Measurements from ENCODE around the gene CFAP45. TPM values are rescaled to one million over a fixed set of nuclear protein-coding genes. Genes with fewer than 3 reads are reported as not detected.

The CFAP45 gene
- total RNA-seq, 4 donors from 2014 or later, result 2.5 TPM; not detected in 3

DNA sequence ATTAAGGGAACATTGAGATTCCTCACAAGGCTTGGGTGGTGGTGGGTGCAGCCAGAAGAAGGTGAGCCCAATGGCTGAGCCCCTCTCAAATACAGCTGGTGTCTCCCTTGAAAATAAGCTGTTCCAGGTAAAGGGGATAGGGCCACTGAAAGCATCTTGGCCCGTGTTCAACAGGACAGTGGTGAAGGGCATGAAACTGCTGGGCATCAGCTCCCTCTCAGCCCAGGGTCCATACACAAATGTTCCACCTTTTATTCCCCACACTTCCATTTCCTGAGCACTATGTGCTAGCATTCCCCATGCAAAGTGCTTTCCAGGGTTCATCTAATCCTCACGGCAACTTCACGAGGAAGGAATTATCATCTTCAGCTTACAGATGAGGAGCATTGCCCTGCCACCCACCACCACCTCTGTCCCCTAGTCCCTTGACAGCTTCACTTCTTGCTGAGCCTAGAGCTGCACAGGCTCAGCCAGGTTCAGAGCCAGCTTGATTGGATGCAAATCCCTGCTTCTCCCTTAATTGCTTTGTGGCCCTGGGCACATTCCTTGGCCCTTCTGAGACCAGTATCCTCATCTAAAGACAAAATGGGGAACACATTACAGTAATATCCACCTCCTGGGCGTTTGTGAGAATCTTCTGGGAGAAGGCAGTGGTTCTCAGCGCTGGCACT is 15.7 kb upstream of the CFAP45 start:
- H3K4me3 ChIP-seq, result no peak overlapping the region
- no peaks in the 10 kb centered on the region for H3K27me3 ChIP-seq
- no peaks in the 10 kb centered on the region for H3K9me3 ChIP-seq
- TF ChIP-seq, protein P1, sequence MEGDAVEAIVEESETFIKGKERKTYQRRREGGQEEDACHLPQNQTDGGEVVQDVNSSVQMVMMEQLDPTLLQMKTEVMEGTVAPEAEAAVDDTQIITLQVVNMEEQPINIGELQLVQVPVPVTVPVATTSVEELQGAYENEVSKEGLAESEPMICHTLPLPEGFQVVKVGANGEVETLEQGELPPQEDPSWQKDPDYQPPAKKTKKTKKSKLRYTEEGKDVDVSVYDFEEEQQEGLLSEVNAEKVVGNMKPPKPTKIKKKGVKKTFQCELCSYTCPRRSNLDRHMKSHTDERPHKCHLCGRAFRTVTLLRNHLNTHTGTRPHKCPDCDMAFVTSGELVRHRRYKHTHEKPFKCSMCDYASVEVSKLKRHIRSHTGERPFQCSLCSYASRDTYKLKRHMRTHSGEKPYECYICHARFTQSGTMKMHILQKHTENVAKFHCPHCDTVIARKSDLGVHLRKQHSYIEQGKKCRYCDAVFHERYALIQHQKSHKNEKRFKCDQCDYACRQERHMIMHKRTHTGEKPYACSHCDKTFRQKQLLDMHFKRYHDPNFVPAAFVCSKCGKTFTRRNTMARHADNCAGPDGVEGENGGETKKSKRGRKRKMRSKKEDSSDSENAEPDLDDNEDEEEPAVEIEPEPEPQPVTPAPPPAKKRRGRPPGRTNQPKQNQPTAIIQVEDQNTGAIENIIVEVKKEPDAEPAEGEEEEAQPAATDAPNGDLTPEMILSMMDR (IDR thresholded peaks at IDR 0.05), result no peak
- no peak for TF ChIP-seq POLR2A (IDR thresholded peaks at IDR 0.05)
- peaks cover 0 to 39% (median 0%) of the 10 kb centered on the region in 3 donors for H3K36me3 ChIP-seq
- no peak for DNase-seq
- peaks cover 4 to 73% (median 14%) of the 10 kb centered on the region in 4 donors for H3K4me1 ChIP-seq
- peak overlapping the region in 2 of 4 donors; percentile 9 to 57 for H3K27ac ChIP-seq

DNA sequence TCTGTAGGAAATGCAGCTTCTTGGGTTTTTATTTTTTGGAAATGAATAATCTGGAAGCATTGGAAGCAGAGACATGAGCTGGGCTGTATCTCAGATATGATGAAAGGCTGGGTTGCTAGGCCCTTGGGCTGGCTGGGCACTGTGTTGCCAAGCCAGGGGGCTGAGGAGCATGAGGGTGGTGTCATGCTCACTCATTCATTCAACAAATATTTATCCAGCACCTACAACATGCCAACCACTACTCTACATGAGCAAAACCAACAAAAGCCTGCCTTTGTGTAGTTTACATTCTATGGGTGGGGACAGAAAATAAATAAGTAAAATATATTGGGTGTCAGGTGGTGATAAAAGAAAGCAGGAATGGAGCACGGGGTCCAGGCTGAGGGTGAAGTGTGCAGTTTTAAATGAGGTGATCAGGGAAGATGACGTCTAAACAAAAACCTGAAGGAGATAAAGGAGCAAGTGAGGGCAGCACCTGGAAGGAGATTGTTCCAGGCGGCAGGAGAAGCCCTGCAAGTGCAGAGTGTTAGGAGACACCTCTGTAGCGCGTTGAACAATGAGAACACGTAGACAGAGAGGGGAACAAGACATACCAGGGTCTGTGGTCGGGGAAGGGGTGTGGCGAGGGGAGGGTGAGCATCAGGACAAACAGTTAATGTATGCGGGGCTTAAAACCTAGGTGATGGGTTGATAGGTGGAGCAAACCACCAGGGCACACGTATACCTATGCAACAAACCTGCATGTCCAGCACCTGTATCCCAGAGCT is 14.5 kb upstream of the CFAP45 start:
- no peak overlapping the region for H3K4me3 ChIP-seq
- H3K4me1 ChIP-seq, result peaks cover 6 to 72% (median 24%) of the 10 kb centered on the region in 4 donors
- peaks cover 0 to 27% (median 0%) of the 10 kb centered on the region in 3 donors for H3K36me3 ChIP-seq
- no peaks in the 10 kb centered on the region for H3K27me3 ChIP-seq
- H3K9me3 ChIP-seq, result no peaks in the 10 kb centered on the region
- TF ChIP-seq POLR2A (IDR thresholded peaks at IDR 0.05), result no peak
- TF ChIP-seq, protein P1 (IDR thresholded peaks at IDR 0.05), result no peak
- DNase-seq, result no peak
- no peak overlapping the region for H3K27ac ChIP-seq

DNA sequence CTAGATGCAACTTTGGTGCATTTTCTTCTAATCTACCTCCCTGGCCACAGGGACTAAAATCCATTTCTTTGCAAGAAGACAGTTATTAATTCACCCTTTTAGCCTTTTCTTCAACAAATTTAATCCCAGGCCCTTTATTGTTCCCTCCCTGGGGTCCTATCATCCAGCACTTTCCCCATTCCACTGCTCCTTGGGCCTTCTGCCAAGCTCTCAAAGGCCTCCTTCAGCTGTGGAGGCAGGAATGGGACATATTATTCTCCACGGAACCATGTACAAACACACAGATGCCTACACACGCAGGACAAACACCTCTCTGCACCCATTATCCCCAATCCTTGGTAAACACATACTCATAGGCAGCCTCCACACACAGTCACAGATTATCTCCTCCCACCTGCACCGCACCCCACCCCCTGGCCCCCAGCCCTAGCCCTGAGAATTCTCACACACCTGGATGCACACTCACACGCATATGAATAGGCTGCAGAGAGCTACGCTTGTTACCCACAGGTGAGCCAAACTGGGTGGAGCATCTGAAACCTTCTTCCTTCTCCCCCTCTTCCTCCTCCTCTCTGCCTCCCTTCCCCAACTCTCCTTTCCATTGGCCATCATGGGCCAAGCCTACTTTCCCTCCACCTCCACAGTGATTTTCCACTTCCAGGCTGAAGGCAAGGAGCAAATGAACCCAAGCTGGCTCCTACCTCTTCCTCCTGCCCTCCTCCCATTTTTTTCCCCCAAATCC is 13.7 kb upstream of the CFAP45 start:
- no peak for TF ChIP-seq POLR2A (IDR thresholded peaks at IDR 0.05)
- TF ChIP-seq, protein P1 (IDR thresholded peaks at IDR 0.05), result no peak
- H3K36me3 ChIP-seq, result peaks cover 0 to 19% (median 0%) of the 10 kb centered on the region in 3 donors
- no peak for DNase-seq
- H3K27ac ChIP-seq, result no peak overlapping the region
- H3K27me3 ChIP-seq, result no peaks in the 10 kb centered on the region
- H3K4me1 ChIP-seq, result peaks cover 6 to 64% (median 24%) of the 10 kb centered on the region in 4 donors
- no peaks in the 10 kb centered on the region for H3K9me3 ChIP-seq
- H3K4me3 ChIP-seq, result no peak overlapping the region

DNA sequence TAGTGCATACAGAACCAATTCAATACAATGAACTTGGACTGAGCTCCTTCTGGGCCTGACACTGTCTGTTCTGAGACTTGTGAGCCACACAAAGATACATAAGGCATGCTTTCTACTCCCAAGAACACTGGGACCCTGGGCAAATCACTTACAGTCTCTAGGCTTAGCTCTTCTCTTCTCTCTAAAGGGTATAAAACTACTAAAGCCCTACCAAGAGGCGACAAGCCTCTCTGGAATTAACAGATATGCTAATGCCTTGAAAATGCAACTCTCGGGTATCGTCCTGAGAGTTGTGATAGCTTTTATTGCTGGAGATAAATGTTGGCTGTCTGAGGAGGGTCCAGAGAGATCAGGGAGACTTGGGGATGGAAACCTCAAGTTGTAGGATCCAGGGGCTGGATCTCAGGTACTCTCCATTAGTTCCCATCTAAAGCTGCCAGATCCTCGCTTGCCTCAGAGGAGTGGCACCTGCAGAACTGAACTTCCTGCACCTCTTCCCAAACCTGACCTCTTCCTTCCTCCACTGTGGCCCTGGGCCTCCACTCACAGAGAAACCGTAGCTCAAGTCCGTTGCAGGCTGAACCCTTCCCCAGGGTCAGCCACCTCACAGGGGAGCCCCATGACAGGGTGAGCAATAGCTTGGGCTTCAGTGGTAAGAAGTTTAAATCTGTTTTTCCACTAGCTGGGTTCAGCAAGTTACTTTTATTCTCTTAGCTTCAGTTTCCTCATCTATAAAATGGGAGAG is 11.5 kb upstream of the CFAP45 start:
- peak overlapping the region; percentile 44 to 78 (median 70) for H3K27ac ChIP-seq
- no peak overlapping the region for H3K4me3 ChIP-seq
- no peaks in the 10 kb centered on the region for H3K27me3 ChIP-seq
- H3K36me3 ChIP-seq, result peaks cover 0 to 2% (median 0%) of the 10 kb centered on the region in 3 donors
- H3K4me1 ChIP-seq, result peaks cover 6 to 46% (median 24%) of the 10 kb centered on the region in 4 donors
- DNase-seq, result peak in 1 of 3 donors; percentile 31
- TF ChIP-seq, protein P1 (IDR thresholded peaks at IDR 0.05), result no peak
- no peak for TF ChIP-seq POLR2A (IDR thresholded peaks at IDR 0.05)
- H3K9me3 ChIP-seq, result no peaks in the 10 kb centered on the region
